Vagina (tissue), 2 donors: ENCODE data around the gene TFDP2. TPM values are rescaled to one million over a fixed set of nuclear protein-coding genes. Genes with fewer than 3 reads are reported as not detected.

Experiments
- DNase-seq, 2 donors: peaks; one replicate each; pipeline ENCODE4 v3.0.0-alpha.2; 2017; ENCODE audit errors: extremely low spot score in 2 of 2
- H3K27ac ChIP-seq: fragments of 200-600 bp; sonication (generic); one replicate; pipeline ENCODE4 v1.5.1; 2019
- H3K27me3 ChIP-seq: fragments of 200-600 bp; sonication (generic); one replicate; pipeline ENCODE4 v1.5.1; 2019
- H3K36me3 ChIP-seq, 2 donors: fragments of 200-600 bp; sonication (generic); one replicate each; pipeline ENCODE4 v1.5.1; 2017 to 2019
- H3K4me1 ChIP-seq: fragments of 200-600 bp; sonication (generic); one replicate; pipeline ENCODE4 v1.5.1; 2019
- H3K4me3 ChIP-seq, 2 donors: fragments of 200-600 bp; sonication (generic); 1 replicate in 1 of 2; 2 replicates in 1 of 2; pipeline ENCODE4 v1.5.1; 2016 to 2019
- H3K9me3 ChIP-seq: fragments of 200-600 bp; sonication (generic); one replicate; pipeline ENCODE4 v1.5.1; 2019
- CTCF ChIP-seq, 3 experiments: fragments of 450-650 bp in 2 of 3; fragments of 200-600 bp in 1 of 3; sonication (generic) in 1 of 3; IDR thresholded peaks; one replicate each; pipeline ENCODE4 v1.5.1; 2017 to 2019; ENCODE audit warnings: antibody characterized with exemption in 3 of 3, mild to moderate bottlenecking in 2 of 3, moderate library complexity in 2 of 3
- POLR2A ChIP-seq, 2 donors: fragments of 450-650 bp; IDR thresholded peaks; one replicate each; pipeline ENCODE4 v1.6.1; 2017; ENCODE audit warnings: antibody characterized with exemption in 2 of 2, mild to moderate bottlenecking in 2 of 2, moderate library complexity in 2 of 2
- POLR2AphosphoS5 ChIP-seq, 2 donors: sonication (generic); formaldehyde crosslinking; IDR thresholded peaks; one replicate each; pipeline ENCODE4 v1.9.0; 2017; ENCODE audit warnings: antibody characterized with exemption in 2 of 2, mild to moderate bottlenecking in 2 of 2, low read depth in 1 of 2; ENCODE audit not compliant: insufficient read depth in 1 of 2
- intact Hi-C: fragments of 100-400 bp; cut with DNase I; formaldehyde crosslinking; loops from one replicate; pipeline ENCODE4 v1.15.1; 2023
- total RNA-seq: library from RNA; depleted of rRNA; stranded (reverse); fragments of >200 nt; gene quantifications from one replicate; pipeline ENCODE4 v1.2.3, GENCODE V29; 2016

TFDP2 gene
- total RNA-seq, 1 donor from 2014 or later, result 24.8 TPM

- H3K27me3 ChIP-seq, result no peaks in the 10 kb centered on the region
- intact Hi-C loops, result no loop called here
- H3K4me3 ChIP-seq, result no peak overlapping the region
- DNase-seq, result no peak
- no peaks in the 10 kb centered on the region for H3K9me3 ChIP-seq
- TF ChIP-seq POLR2AphosphoS5 (IDR thresholded peaks at IDR 0.05; ENCODE audit: insufficient read depth in 1 of 2, low read depth in 1 of 2) (no peak), CTCF (IDR thresholded peaks at IDR 0.05) (no peak), POLR2A (IDR thresholded peaks at IDR 0.05) (no peak)
- H3K36me3 ChIP-seq, result no peaks in the 10 kb centered on the region
- no peak overlapping the region for H3K27ac ChIP-seq
- peaks cover 8% of the 10 kb centered on the region for H3K4me1 ChIP-seq
These were observed 116.1 kb downstream of the TFDP2 start for GRCh38 chr3:142033292-142033691.

- H3K27me3 ChIP-seq, result no peaks in the 10 kb centered on the region
- no peak overlapping the region for H3K27ac ChIP-seq
- no peaks in the 10 kb centered on the region for H3K36me3 ChIP-seq
- H3K4me1 ChIP-seq, result peaks cover 15% of the 10 kb centered on the region
- DNase-seq, result no peak
- no peak for TF ChIP-seq POLR2A (IDR thresholded peaks at IDR 0.05)
- no peak for TF ChIP-seq CTCF (IDR thresholded peaks at IDR 0.05)
- no peak for TF ChIP-seq POLR2AphosphoS5 (IDR thresholded peaks at IDR 0.05; ENCODE audit: insufficient read depth in 1 of 2, low read depth in 1 of 2)
- no peak overlapping the region for H3K4me3 ChIP-seq
- intact Hi-C loops, result no loop called here
- no peaks in the 10 kb centered on the region for H3K9me3 ChIP-seq
These were observed 117.8 kb downstream of the TFDP2 start for GRCh38 chr3:142031575-142031974.

- H3K27me3 ChIP-seq, result no peaks in the 10 kb centered on the region
- no peaks in the 10 kb centered on the region for H3K9me3 ChIP-seq
- TF ChIP-seq POLR2AphosphoS5 (IDR thresholded peaks at IDR 0.05; ENCODE audit: insufficient read depth in 1 of 2, low read depth in 1 of 2), result no peak
- TF ChIP-seq POLR2A (IDR thresholded peaks at IDR 0.05), result no peak
- TF ChIP-seq CTCF (IDR thresholded peaks at IDR 0.05), result no peak
- no peak overlapping the region for H3K4me3 ChIP-seq
- no peaks in the 10 kb centered on the region for H3K36me3 ChIP-seq
- DNase-seq, result no peak
- intact Hi-C loops, result no loop called here
- no peak overlapping the region for H3K27ac ChIP-seq
- peaks cover 17% of the 10 kb centered on the region for H3K4me1 ChIP-seq
These were observed 119.6 kb downstream of the TFDP2 start for GRCh38 chr3:142029791-142030190.

- H3K4me3 ChIP-seq, result no peak overlapping the region
- TF ChIP-seq CTCF (IDR thresholded peaks at IDR 0.05), result no peak
- TF ChIP-seq POLR2A (IDR thresholded peaks at IDR 0.05), result no peak
- TF ChIP-seq POLR2AphosphoS5 (IDR thresholded peaks at IDR 0.05; ENCODE audit: insufficient read depth in 1 of 2, low read depth in 1 of 2), result no peak
- H3K4me1 ChIP-seq, result peaks cover 17% of the 10 kb centered on the region
- intact Hi-C loops, result no loop called here
- no peaks in the 10 kb centered on the region for H3K36me3 ChIP-seq
- H3K27ac ChIP-seq, result no peak overlapping the region
- no peaks in the 10 kb centered on the region for H3K27me3 ChIP-seq
- no peaks in the 10 kb centered on the region for H3K9me3 ChIP-seq
- no peak for DNase-seq
These were observed 120.2 kb downstream of the TFDP2 start for GRCh38 chr3:142029052-142029642.

GRCh38 chr3:142028243-142028777 lies 121.0 kb downstream of the TFDP2 start:
- Histone ChIP-seq H3K4me3 (peak overlapping the region; percentile 25 to 48), H3K27me3 (no peaks in the 10 kb centered on the region), H3K27ac (peak overlapping the region; percentile 39), H3K9me3 (no peaks in the 10 kb centered on the region), H3K4me1 (peaks cover 17% of the 10 kb centered on the region), H3K36me3 (no peaks in the 10 kb centered on the region)
- TF ChIP-seq CTCF (IDR thresholded peaks at IDR 0.05), result no peak
- TF ChIP-seq POLR2AphosphoS5 (IDR thresholded peaks at IDR 0.05; ENCODE audit: insufficient read depth in 1 of 2, low read depth in 1 of 2), result no peak
- no peak for TF ChIP-seq POLR2A (IDR thresholded peaks at IDR 0.05)
- DNase-seq, result no peak
- intact Hi-C loops, result no loop called here
